Pancreas (tissue), 10 donors: Measurements from ENCODE around the gene POFUT2. TPM values are rescaled to one million over a fixed set of nuclear protein-coding genes. Genes with fewer than 3 reads are reported as not detected.

Source experiments
- ATAC-seq, 4 donors: fragments of 200-7000 bp; cut with Tn5 transposase; one replicate each; pipeline versions ENCODE4 v1.8.0 to v1.9.1; 2020; ENCODE audit warnings: mild to moderate bottlenecking in 4 of 4, moderate library complexity in 4 of 4
- DNase-seq, 6 donors: peaks; one replicate each; pipeline ENCODE4 v3.0.0-alpha.2; 2020
- FAIRE-seq: peaks from 2 replicates; lab custom pipeline; 2012; peaks lifted over from hg19 to GRCh38; lab: Jason Lieb, UNC
- H3K27ac ChIP-seq, 4 donors: fragments of 200-600 bp; sonication (generic); 1 replicate in 3 of 4; 2 replicates in 1 of 4; pipeline versions ENCODE4 v1.5.0 to v1.8.0; 2020
- H3K27me3 ChIP-seq, 4 donors: fragments of 200-600 bp; one replicate each; pipeline ENCODE4 v1.8.0; 2021
- H3K36me3 ChIP-seq, 3 donors: fragments of 200-600 bp; sonication (generic) in 1 of 3; one replicate each; pipeline versions ENCODE4 v1.5.0 to v1.8.0; 2020 to 2021
- H3K4me1 ChIP-seq, 3 donors: fragments of 200-600 bp; one replicate each; pipeline ENCODE4 v1.8.0; 2021
- H3K4me3 ChIP-seq, 4 donors: fragments of 200-600 bp; sonication (generic) in 2 of 4; one replicate each; pipeline versions ENCODE4 v1.5.0 to v1.8.0; 2020 to 2021
- H3K9me3 ChIP-seq, 4 donors: fragments of 200-600 bp; one replicate each; pipeline ENCODE4 v1.8.0; 2021
- CTCF ChIP-seq, 4 donors: fragments of 200-600 bp; sonication (generic) in 3 of 4; IDR thresholded peaks; one replicate each; pipeline versions ENCODE4 v1.5.0 to v1.8.0; 2021; ENCODE audit warnings: antibody characterized with exemption in 4 of 4
- WGBS, 2 donors: extraction: QIAGEN DNeasy Blood & Tissue Kit; methylation state at CpG; one replicate each; pipeline ENCODE4 v1.1.7; 2013; 5-methylcytosine and 5-hydroxymethylcytosine counted together
- intact Hi-C, 3 donors: fragments of 100-400 bp; cut with DNase I; formaldehyde crosslinking; loops; one replicate each; pipeline versions ENCODE4 v1.11.1 to v1.14.2; 2022
- polyA plus RNA-seq, 2 donors: library from polyadenylated mRNA; stranded (reverse); fragments of 200-250 nt; gene quantifications; one replicate each; pipeline ENCODE4 v1.2.3, GENCODE V29; 2013
- total RNA-seq, 6 donors: library from RNA; stranded (reverse); fragmentation: NEBNext Ultra II Directional in 4 of 6; extraction: Animal tissue kit (Norgen Biotek cat#: 25700) in 4 of 6; gene quantifications; one replicate each; pipeline versions ENCODE4 v1.2.1 to v1.2.4, GENCODE V29; 2021 to 2023
- donor health status: healthy with polysubstance abuse.
- donor health status: DM: no; HTN: no; CAD: no; lungs with moderate emphysema.
- donor health status: DM: no; HTN: no; CAD: no.
- donor health status: control.
- donor health status: control.
- donor health status: Bipolar disorder and iron deficiency.
- donor health status: DM: yes; HTN: yes; CAD: no.
- donor health status: DM: no; HTN: no; CAD: no.
- donor health status: DM: no; HTN: no; CAD: no.
- donor health status: DM: yes; HTN: yes; CAD: no.

POFUT2 gene
- total and polyA plus RNA-seq, 8 donors, result 10.1 to 46.9 (median 16.3) TPM

GRCh38 chr21:45219517-45219916 lies 68.2 kb downstream of the POFUT2 start:
- Histone ChIP-seq H3K4me1 (no peaks in the 10 kb centered on the region), H3K36me3 (no peaks in the 10 kb centered on the region), H3K27me3 (no peaks in the 10 kb centered on the region), H3K27ac (no peak overlapping the region), H3K9me3 (no peaks in the 10 kb centered on the region), H3K4me3 (no peak overlapping the region)
- DNase-seq, result no peak
- ATAC-seq, result no peak
- TF ChIP-seq CTCF (IDR thresholded peaks at IDR 0.05), result no peak
- no peak for FAIRE-seq
- intact Hi-C loops, result no loop called here
- 91 to 93% methylated on average over 6 of the region's 6 CpGs for WGBS, 2 donors

GRCh38 chr21:45217010-45217409 lies 70.7 kb downstream of the POFUT2 start:
- ATAC-seq (no peak), DNase-seq (no peak), FAIRE-seq (peak; percentile 37)
- no peaks in the 10 kb centered on the region for H3K27me3 ChIP-seq
- 65 to 82% methylated on average over 1 of the region's 1 CpG for WGBS, 2 donors
- intact Hi-C loops, result no loop called here
- no peaks in the 10 kb centered on the region for H3K4me1 ChIP-seq
- no peak overlapping the region for H3K27ac ChIP-seq
- H3K36me3 ChIP-seq, result no peaks in the 10 kb centered on the region
- no peak overlapping the region for H3K4me3 ChIP-seq
- no peaks in the 10 kb centered on the region for H3K9me3 ChIP-seq
- no peak for TF ChIP-seq CTCF (IDR thresholded peaks at IDR 0.05)

- H3K4me1 ChIP-seq, result no peaks in the 10 kb centered on the region
- no peak for ATAC-seq
- no peaks in the 10 kb centered on the region for H3K36me3 ChIP-seq
- DNase-seq, result no peak
- H3K4me3 ChIP-seq, result no peak overlapping the region
- H3K27ac ChIP-seq, result no peak overlapping the region
- no peak for FAIRE-seq
- H3K27me3 ChIP-seq, result no peaks in the 10 kb centered on the region
- WGBS, 2 donors, result 62 to 68% methylated on average over 2 of the region's 2 CpGs
- no peaks in the 10 kb centered on the region for H3K9me3 ChIP-seq
- intact Hi-C loops, result no loop called here
- no peak for TF ChIP-seq CTCF (IDR thresholded peaks at IDR 0.05)
These were observed 72.5 kb downstream of the POFUT2 start for GRCh38 chr21:45215213-45215612.

Other genes starting within 250 kb of the POFUT2 start
- gene ADARB1, start 213.3 kb downstream of the POFUT2 start, total RNA-seq, result 10 to 100 TPM in 1 of 6 donors, 1 to 10 TPM in 5; 5.4 to 10.1 (median 6.3) TPM
- 1 to 10 TPM; 5.6 to 7.9 TPM for gene ADARB1, start 213.3 kb downstream of the POFUT2 start, polyA plus RNA-seq
- gene COL18A1, start 117.3 kb upstream of the POFUT2 start, total RNA-seq, result 10 to 100 TPM; 38.7 to 93.0 (median 62.4) TPM
- gene COL18A1, start 117.3 kb upstream of the POFUT2 start, polyA plus RNA-seq, result 100 to 1,000 TPM; 285 to 301 TPM